ENCODE data around the gene EIF3M. TPM values are rescaled to one million over a fixed set of nuclear protein-coding genes. Genes with fewer than 3 reads are reported as not detected.

EIF3M gene
- 168 TPM for total RNA-seq
- polyA plus RNA-seq (ENCODE audit: insufficient read depth, low read depth, low replicate concordance): 300 TPM
- long read RNA-seq, donor 1, full-length matches to known transcripts: 124 of 159 reads
- long read RNA-seq, donor 1, partial matches to known transcripts: 35 of 159 reads
- long read RNA-seq, donor 1, other reads (novel, unspliced or antisense): 0 of 159 reads
- long read RNA-seq, donor 2, full-length matches to known transcripts: 152 of 176 reads
- long read RNA-seq, donor 2, partial matches to known transcripts: 24 of 176 reads
- long read RNA-seq, donor 2, other reads (novel, unspliced or antisense): 0 of 176 reads
- long read RNA-seq, donor 3, full-length matches to known transcripts: 246 of 299 reads
- long read RNA-seq, donor 3, partial matches to known transcripts: 48 of 299 reads
- long read RNA-seq, donor 3, other reads (novel, unspliced or antisense): 5 of 299 reads
- long read RNA-seq, donor 4, full-length matches to known transcripts: 116 of 129 reads
- long read RNA-seq, donor 4, partial matches to known transcripts: 13 of 129 reads
- long read RNA-seq, donor 4, other reads (novel, unspliced or antisense): 0 of 129 reads
- long read RNA-seq, donor 5, full-length matches to known transcripts: 16 of 16 reads
- long read RNA-seq, donor 5, partial matches to known transcripts: 0 of 16 reads
- long read RNA-seq, donor 5, other reads (novel, unspliced or antisense): 0 of 16 reads
- long read RNA-seq, donor 6, full-length matches to known transcripts: 482 of 616 reads
- long read RNA-seq, donor 6, partial matches to known transcripts: 128 of 616 reads
- long read RNA-seq, donor 6, other reads (novel, unspliced or antisense): 6 of 616 reads
- long read RNA-seq, donor 7, full-length matches to known transcripts: 55 of 66 reads
- long read RNA-seq, donor 7, partial matches to known transcripts: 1 of 66 reads
- long read RNA-seq, donor 7, other reads (novel, unspliced or antisense): 10 of 66 reads
- long read RNA-seq, donor 8, full-length matches to known transcripts: 164 of 199 reads
- long read RNA-seq, donor 8, partial matches to known transcripts: 35 of 199 reads
- long read RNA-seq, donor 8, other reads (novel, unspliced or antisense): 0 of 199 reads
- long read RNA-seq, donor 9, full-length matches to known transcripts: 79 of 79 reads
- long read RNA-seq, donor 9, partial matches to known transcripts: 0 of 79 reads
- long read RNA-seq, donor 9, other reads (novel, unspliced or antisense): 0 of 79 reads
- long read RNA-seq, donor 10, full-length matches to known transcripts: 124 of 188 reads
- long read RNA-seq, donor 10, partial matches to known transcripts: 64 of 188 reads
- long read RNA-seq, donor 10, other reads (novel, unspliced or antisense): 0 of 188 reads

- Histone ChIP-seq H3K4me3 (ENCODE audit: low read length in 3 of 3) (peak within 1 kb of the TSS; percentile 70 to 95 (median 90)), H3K36me3 (ENCODE audit: control insufficient read depth in 2 of 3, insufficient read depth in 3 of 3, low read length in 3 of 3) (peaks cover 0 to 4% (median 2%) of the 10 kb centered on the region in 3 donors), H3K27me3 (ENCODE audit: control insufficient read depth, insufficient read depth, low read length) (no peaks in the 10 kb centered on the region), H3K27ac (ENCODE audit: low read depth in 2 of 2, low read length in 2 of 2) (peak within 1 kb of the TSS; percentile 66 to 84), H3K9me3 (ENCODE audit: control insufficient read depth in 2 of 3, insufficient read depth in 1 of 3, low read length in 3 of 3) (no peaks in the 10 kb centered on the region), H3K4me1 (ENCODE audit: control insufficient read depth in 2 of 3, insufficient read depth in 2 of 3, low read depth in 1 of 3, low read length in 3 of 3) (peaks cover 3 to 5% (median 5%) of the 10 kb centered on the region in 3 donors), H3K9ac (ENCODE audit: low read length in 3 of 3) (peak within 1 kb of the TSS; percentile 80 to 82 (median 81))
- intact Hi-C loops (cut with DNase I): no loop called here
- DNase-seq (peak; percentile 98 to 99 (median 99)), FAIRE-seq (peak; percentile 33)
- no peak for TF ChIP-seq CTCF (IDR thresholded peaks at IDR 0.05; ENCODE audit: borderline replicate concordance, extremely low read depth, insufficient read depth)
Observed at GRCh38 chr11:32583459-32584271, at the start of gene EIF3M. Gene EIF3M (plus strand): TSS chr11:32583831. CDS start chr11:32583888, 57 bp downstream.

GRCh38 chr11:32538804-32539203, 44.8 kb upstream of the EIF3M start:
- H3K9ac ChIP-seq (ENCODE audit: low read length in 3 of 3): no peak overlapping the region
- DNase-seq: no peak
- no peaks in the 10 kb centered on the region for H3K27me3 ChIP-seq (ENCODE audit: control insufficient read depth, insufficient read depth, low read length)
- TF ChIP-seq CTCF (IDR thresholded peaks at IDR 0.05; ENCODE audit: borderline replicate concordance, extremely low read depth, insufficient read depth): no peak
- H3K4me1 ChIP-seq (ENCODE audit: control insufficient read depth in 2 of 3, insufficient read depth in 2 of 3, low read depth in 1 of 3, low read length in 3 of 3): no peaks in the 10 kb centered on the region
- H3K27ac ChIP-seq (ENCODE audit: low read depth in 2 of 2, low read length in 2 of 2): no peak overlapping the region
- H3K9me3 ChIP-seq (ENCODE audit: control insufficient read depth in 2 of 3, insufficient read depth in 1 of 3, low read length in 3 of 3): no peaks in the 10 kb centered on the region
- no peaks in the 10 kb centered on the region for H3K36me3 ChIP-seq (ENCODE audit: control insufficient read depth in 2 of 3, insufficient read depth in 3 of 3, low read length in 3 of 3)
- intact Hi-C loops (cut with DNase I): no loop called here
- H3K4me3 ChIP-seq (ENCODE audit: low read length in 3 of 3): no peak overlapping the region
- no peak for FAIRE-seq

- Histone ChIP-seq H3K9me3 (ENCODE audit: control insufficient read depth in 2 of 3, insufficient read depth in 1 of 3, low read length in 3 of 3) (no peaks in the 10 kb centered on the region), H3K36me3 (ENCODE audit: control insufficient read depth in 2 of 3, insufficient read depth in 3 of 3, low read length in 3 of 3) (no peaks in the 10 kb centered on the region), H3K27me3 (ENCODE audit: control insufficient read depth, insufficient read depth, low read length) (no peaks in the 10 kb centered on the region), H3K9ac (ENCODE audit: low read length in 3 of 3) (no peak overlapping the region), H3K4me3 (ENCODE audit: low read length in 3 of 3) (no peak overlapping the region), H3K4me1 (ENCODE audit: control insufficient read depth in 2 of 3, insufficient read depth in 2 of 3, low read depth in 1 of 3, low read length in 3 of 3) (no peaks in the 10 kb centered on the region), H3K27ac (ENCODE audit: low read depth in 2 of 2, low read length in 2 of 2) (no peak overlapping the region)
- no peak for FAIRE-seq
- no peak for TF ChIP-seq CTCF (IDR thresholded peaks at IDR 0.05; ENCODE audit: borderline replicate concordance, extremely low read depth, insufficient read depth)
- intact Hi-C loops (cut with DNase I): no loop called here
- DNase-seq: peak in 2 of 5 donors; percentile 58 to 71
Observed at GRCh38 chr11:32549611-32550187, 33.9 kb upstream of the EIF3M start.
